Body of pancreas (tissue), 4 donors: ENCODE measurements around the gene FGF14. TPM values are rescaled to one million over a fixed set of nuclear protein-coding genes. Genes with fewer than 3 reads are reported as not detected.

Experiments
- ATAC-seq: fragments of 150-250 bp; one replicate; pipeline ENCODE4 v1.9.1; 2016
- DNase-seq, 4 donors: peaks; one replicate each; pipeline ENCODE4 v3.0.0-alpha.2; 2019
- H3K27ac ChIP-seq, 4 donors: fragments of 200-600 bp; sonication (generic); 1 replicate in 3 of 4; 2 replicates in 1 of 4; pipeline versions ENCODE4 v1.5.1 to v1.6.1; 2016 to 2019; ENCODE audit warnings: mild to moderate bottlenecking in 1 of 4, mixed read lengths in 1 of 4, moderate library complexity in 1 of 4
- H3K27me3 ChIP-seq, 2 donors: fragments of 200-600 bp; sonication (generic); one replicate each; pipeline ENCODE4 v1.6.0; 2016; ENCODE audit warnings: mild to moderate bottlenecking in 1 of 2
- H3K36me3 ChIP-seq, 2 donors: fragments of 200-600 bp; sonication (generic); replicated peaks in 1 of 2; 2 replicates each; pipeline ENCODE4 v1.5.1; 2016; ENCODE audit warnings: low read depth in 2 of 2; ENCODE audit not compliant: insufficient read depth in 1 of 2
- H3K4me1 ChIP-seq: fragments of 200-600 bp; sonication (generic); one replicate; pipeline ENCODE4 v1.6.0; 2016
- H3K4me3 ChIP-seq, 2 donors: fragments of 200-600 bp; sonication (generic); 1 replicate in 1 of 2; 2 replicates in 1 of 2; pipeline ENCODE4 v1.5.1; 2016 to 2019
- H3K9me3 ChIP-seq, 3 donors: fragments of 200-600 bp; sonication (generic); 1 replicate in 2 of 3; 2 replicates in 1 of 3; pipeline ENCODE4 v1.5.1; 2016
- CTCF ChIP-seq, 7 experiments: fragments of 450-650 bp in 4 of 7; fragments of 200-600 bp in 3 of 7; sonication (generic) in 3 of 7; IDR thresholded peaks; one replicate each; pipeline ENCODE4 v1.5.1; 2016 to 2019; ENCODE audit warnings: antibody characterized with exemption in 7 of 7
- POLR2A ChIP-seq, 3 donors: fragments of 450-650 bp; IDR thresholded peaks; one replicate each; pipeline ENCODE4 v1.6.1; 2016; ENCODE audit warnings: antibody characterized with exemption in 3 of 3, mild to moderate bottlenecking in 2 of 3
- WGBS, 2 donors: methylation state at CpG; one replicate each; pipeline ENCODE4 v1.1.5; 2017; 5-methylcytosine and 5-hydroxymethylcytosine counted together
- intact Hi-C: fragments of 100-400 bp; cut with DNase I; formaldehyde crosslinking; loops from one replicate; pipeline ENCODE4 v1.15.1; 2023
- total RNA-seq, 2 donors: library from RNA; depleted of rRNA; stranded (reverse); fragments of >200 nt; gene quantifications; one replicate each; pipeline ENCODE4 v1.1.0, GENCODE V29; 2016

FGF14 gene
- total RNA-seq, 2 donors from 2014 or later = under 0.01 to 0.52 TPM

- DNase-seq (no peak), ATAC-seq (no peak)
- Histone ChIP-seq H3K27me3 (no peaks in the 10 kb centered on the region), H3K36me3 (no peaks in the 10 kb centered on the region), H3K27ac (no peak overlapping the region), H3K9me3 (no peaks in the 10 kb centered on the region), H3K4me3 (no peak overlapping the region), H3K4me1 (no peaks in the 10 kb centered on the region)
- intact Hi-C loops = no loop called here
- TF ChIP-seq CTCF (IDR thresholded peaks at IDR 0.05) (no peak), POLR2A (IDR thresholded peaks at IDR 0.05) (no peak)
- WGBS, 2 donors = 74 to 78% methylated on average over 4 of the region's 4 CpGs
These were observed 534.8 kb downstream of the FGF14 start for GRCh38 chr13:101866889-101867581.

- Histone ChIP-seq H3K9me3 (no peaks in the 10 kb centered on the region), H3K27me3 (no peaks in the 10 kb centered on the region), H3K4me3 (no peak overlapping the region), H3K36me3 (no peaks in the 10 kb centered on the region), H3K27ac (no peak overlapping the region), H3K4me1 (no peaks in the 10 kb centered on the region)
- DNase-seq (no peak), ATAC-seq (no peak)
- intact Hi-C loops = no loop called here
- TF ChIP-seq CTCF (IDR thresholded peaks at IDR 0.05) (no peak), POLR2A (IDR thresholded peaks at IDR 0.05) (no peak)
- 44 to 54% methylated on average over 5 of the region's 5 CpGs for WGBS, 2 donors
These were observed 543.0 kb downstream of the FGF14 start for GRCh38 chr13:101858860-101859259.

GRCh38 chr13:101846701-101847100, 555.1 kb downstream of the FGF14 start:
- intact Hi-C loops = no loop called here
- WGBS, 2 donors = 60 to 62% methylated on average over 4 of the region's 4 CpGs
- no peak for ATAC-seq

GRCh38 chr13:101846249-101846648, 555.6 kb downstream of the FGF14 start:
- intact Hi-C loops = no loop called here
- no peak for TF ChIP-seq CTCF (IDR thresholded peaks at IDR 0.05)
- no peak for TF ChIP-seq POLR2A (IDR thresholded peaks at IDR 0.05)
- ATAC-seq = no peak
- DNase-seq = no peak
- no peaks in the 10 kb centered on the region for H3K27me3 ChIP-seq
- no peak overlapping the region for H3K27ac ChIP-seq
- no peaks in the 10 kb centered on the region for H3K9me3 ChIP-seq
- no peak overlapping the region for H3K4me3 ChIP-seq
- no peaks in the 10 kb centered on the region for H3K36me3 ChIP-seq
- H3K4me1 ChIP-seq = no peaks in the 10 kb centered on the region
- WGBS, 2 donors = 47 to 52% methylated on average over 2 of the region's 2 CpGs

More at GRCh38 chr13:101846701-101847100, 555.1 kb downstream of the FGF14 start:
- Histone ChIP-seq H3K36me3 (no peaks in the 10 kb centered on the region), H3K4me1 (no peaks in the 10 kb centered on the region), H3K27ac (no peak overlapping the region), H3K9me3 (no peaks in the 10 kb centered on the region), H3K27me3 (no peaks in the 10 kb centered on the region), H3K4me3 (no peak overlapping the region)
- no peak for DNase-seq
- TF ChIP-seq CTCF (IDR thresholded peaks at IDR 0.05) (no peak), POLR2A (IDR thresholded peaks at IDR 0.05) (no peak)
